Stimulated activated CD4-positive, alpha-beta T cell treated with anti-CD3 and anti-CD28 coated beads, Interleukin-2, amount 100 ng/mL, for 24 hours (primary cell): ENCODE measurements around the gene PPP1R17.

Source experiments
- DNase-seq, 2 donors: peaks; one replicate each; pipeline ENCODE4 v3.0.0-alpha.2; 2020

Gene PPP1R17

DNA sequence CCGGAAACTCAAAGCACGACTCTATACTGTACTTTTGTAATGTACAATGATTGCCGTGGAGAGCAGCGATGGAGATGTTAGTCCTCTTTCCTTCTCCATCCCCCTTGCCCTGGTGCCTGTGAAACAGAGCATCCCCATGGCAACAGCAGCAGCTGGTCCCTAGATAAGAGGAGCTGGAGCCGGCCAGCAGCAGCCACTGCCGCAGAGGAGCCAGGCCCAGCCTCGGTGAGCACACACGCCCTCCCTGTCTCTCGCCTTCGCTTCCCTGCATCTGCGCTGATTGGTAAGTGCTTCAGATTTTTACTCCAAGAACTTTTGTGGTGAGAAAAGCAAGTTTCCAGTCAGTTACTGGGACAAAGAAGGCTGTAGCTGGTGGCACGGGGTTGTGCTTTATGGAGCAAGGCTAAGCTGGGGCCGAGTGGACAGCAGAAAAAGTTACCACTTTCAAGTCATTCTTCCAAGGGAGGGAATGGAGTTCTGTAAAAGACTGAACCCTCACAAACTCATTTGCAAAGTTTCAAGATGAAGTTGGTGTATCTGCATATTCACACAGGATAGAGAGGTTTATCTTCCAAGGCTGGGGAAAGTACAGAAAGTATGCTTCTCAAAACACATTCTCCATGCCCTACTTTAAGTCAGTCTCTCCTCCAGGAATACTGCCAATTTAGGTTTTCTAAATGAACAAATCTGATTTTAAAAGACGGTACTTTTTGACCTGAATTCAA is at the start of gene PPP1R17:
Gene PPP1R17 (plus strand): TSS at position 192 of the 725 bp plus-strand sequence. CDS start 5,227 bp downstream, outside the sequence.
- DNase-seq, result no peak

DNA sequence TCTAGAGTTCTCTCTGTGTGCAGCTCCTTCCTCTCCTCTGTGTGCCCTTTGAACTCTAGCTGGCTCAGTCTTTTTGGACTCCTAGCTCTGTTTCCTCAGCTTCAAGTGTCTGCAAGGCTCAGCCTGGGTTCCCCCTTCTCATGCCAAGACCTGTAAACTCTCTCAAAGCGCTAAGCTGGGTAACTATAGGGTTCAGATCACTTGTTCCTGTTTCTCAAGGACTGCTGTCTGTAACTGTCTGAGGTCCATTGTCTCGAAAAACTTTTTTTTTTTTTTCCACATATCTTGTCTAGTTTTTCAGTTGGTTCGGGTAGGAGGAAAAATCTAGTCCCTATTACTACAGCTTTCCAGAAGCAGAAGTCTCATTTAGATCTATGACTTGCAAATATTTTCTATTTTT is 46.6 kb upstream of the PPP1R17 start:
- DNase-seq, result no peak

DNA sequence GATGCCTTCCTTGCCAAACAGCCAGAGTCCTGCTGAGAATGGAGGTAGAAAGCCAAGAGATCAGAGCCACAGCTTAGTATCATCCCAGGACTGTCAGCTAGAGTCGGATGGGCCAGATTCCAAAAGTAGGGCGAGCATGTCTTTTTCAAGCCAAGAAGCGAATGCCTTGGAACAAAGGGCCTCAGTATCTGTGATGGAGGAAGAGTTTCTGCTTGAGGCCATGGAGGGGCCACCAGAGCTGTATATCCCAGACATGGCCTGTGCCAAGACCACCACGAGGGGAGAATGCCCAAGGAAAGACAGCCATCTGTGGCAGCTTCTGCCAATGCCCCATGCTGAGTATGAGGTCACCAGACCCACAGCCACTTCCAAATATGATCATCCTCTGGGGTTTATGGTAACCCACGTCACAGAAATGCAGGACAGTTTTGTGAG is 44.3 kb upstream of the PPP1R17 start:
- DNase-seq, result no peak

DNA sequence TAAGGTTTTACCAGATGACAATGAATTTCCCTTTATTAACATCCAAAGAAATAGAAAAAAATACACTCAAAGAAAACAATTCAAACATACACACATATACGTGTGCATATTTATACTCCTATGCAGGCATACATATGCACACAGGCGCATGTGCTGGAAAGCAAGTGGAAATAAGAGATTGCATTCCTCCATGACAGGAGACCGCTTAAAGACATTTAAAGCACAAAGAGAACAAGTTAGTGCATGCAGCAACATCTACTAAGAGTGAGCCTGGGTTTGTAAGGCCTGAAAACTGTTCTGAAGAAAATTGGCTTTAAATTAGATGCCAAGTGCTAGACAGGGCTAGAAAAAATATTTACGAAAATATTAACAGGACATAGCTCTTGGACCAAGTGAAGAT is 40.1 kb upstream of the PPP1R17 start:
- DNase-seq, result no peak

DNA sequence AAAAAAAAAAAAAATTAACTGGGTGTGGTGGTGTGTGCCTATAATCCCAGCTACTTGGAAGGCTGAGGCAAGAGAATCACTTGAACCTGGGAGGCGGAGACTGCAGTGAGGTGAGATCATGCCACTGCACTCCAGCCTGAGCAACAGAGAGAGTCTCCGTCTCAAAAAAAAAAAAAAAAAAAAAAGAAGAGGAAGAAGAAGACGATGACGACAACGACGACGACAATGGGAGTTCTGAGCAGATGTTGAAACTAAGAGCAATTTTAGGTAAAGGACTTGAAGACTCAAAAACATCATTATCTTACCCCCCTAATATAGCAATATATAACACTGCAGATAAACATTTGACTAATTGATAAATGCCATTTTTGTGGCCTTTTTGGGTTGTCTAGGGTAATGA is 39.5 kb upstream of the PPP1R17 start:
- DNase-seq, result no peak

DNA sequence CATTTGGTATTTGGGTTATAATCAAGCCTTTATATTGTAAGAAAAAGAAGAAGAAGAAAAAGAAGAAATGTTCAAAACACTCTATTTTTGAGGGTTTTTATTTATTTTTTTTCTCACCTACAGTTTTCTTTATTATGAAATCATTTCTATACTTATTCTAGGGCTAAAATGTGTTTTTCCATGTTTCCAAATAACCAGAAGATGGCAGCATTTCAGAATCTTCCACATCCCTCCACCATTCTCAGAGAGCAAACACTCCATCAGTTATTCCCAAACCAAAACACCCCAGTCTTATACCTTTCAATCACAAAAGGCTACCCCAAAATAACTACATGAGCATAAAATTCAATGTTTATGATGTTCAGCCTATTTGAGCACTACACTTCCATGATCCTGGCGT is 38.7 kb upstream of the PPP1R17 start:
- DNase-seq, result no peak

DNA sequence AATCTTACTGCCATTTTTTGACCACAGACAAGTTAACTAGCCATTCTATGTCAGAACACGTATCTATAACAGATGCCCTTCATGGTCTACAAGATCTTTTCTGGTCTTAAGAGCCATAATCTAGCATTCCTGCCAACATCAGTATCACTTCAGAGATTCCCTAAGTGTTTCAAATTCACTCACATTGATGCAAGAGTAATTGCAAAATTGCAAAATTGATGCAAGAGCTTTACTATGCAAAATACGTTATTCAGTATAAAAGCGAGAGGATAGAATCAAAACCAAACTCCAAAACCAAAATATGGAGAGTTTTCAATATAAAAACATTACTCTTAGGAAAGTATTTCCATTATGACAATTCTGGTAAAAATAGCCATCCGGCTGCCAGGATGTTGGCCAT is 38.1 kb upstream of the PPP1R17 start:
- DNase-seq, result no peak

DNA sequence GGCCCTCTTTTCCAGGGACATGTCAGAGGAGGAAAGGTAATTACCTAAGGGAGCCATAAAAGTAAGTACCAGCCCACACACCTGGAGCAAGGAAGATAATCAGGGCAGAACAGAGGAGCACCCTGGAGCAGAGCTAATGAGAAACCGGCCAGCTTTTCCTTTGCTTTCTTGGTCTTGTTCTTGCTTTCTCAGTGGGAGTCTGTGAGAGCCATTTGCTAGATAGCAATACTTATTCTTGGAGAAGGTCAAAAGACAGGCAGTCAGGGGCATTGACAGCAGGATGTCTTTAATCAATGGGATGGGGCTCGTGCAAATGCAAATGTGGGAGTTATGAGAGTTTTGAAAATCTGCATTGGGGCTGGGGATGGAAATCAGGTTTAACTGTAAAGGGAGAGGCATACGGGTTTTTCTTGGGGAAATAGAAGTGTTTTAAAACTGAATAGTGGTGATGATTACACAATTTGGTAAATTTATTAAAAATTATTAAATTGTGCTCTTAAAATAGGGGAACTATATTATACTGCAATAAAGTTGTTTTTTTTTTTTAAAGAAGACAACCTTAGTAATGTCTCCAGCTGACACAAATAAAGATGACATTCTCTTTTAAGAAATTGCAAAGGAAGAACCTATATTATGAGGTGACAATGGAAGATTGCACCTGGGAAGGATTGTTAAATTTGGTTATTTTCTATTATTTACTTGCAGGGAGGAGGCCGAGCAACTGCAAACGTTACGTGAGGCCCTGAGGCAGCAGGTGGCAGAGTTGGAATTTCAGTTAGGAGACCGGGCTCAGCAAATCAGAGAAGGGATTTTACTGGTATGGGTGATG is 35.6 kb upstream of the PPP1R17 start:
- DNase-seq, result no peak

DNA sequence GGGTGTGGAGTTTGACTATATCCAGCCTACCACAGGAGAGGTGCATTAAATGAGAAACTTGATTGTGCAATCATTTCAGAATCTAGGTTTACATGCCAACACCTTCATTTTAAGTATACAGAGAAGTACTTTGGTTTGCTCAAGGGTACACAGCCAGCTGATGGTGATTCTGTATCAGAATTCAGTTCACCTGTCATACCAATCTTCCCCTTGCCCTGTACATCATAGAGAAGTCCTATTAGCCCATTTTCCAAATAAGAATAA is 35.0 kb upstream of the PPP1R17 start:
- no peak for DNase-seq

DNA sequence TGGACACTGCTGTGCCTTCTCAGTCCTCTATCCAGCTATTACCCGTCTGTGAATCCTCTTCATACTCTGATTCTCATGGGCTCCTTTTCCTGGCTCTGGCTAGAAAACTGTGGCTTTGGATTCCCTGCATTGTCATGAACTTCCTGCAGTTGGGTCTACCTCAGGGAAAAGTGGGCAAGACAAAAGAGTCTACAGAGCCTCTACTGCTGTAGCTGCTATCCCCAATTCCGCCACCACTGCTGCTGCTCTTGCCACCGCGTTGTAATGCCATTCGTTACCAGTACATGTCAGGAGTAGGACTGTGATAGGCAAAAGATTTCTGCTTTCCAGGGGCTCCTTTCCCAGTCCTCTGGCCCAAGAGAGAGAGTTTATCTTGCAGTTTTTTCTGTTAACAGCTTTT is 23.9 kb upstream of the PPP1R17 start:
- no peak for DNase-seq

DNA sequence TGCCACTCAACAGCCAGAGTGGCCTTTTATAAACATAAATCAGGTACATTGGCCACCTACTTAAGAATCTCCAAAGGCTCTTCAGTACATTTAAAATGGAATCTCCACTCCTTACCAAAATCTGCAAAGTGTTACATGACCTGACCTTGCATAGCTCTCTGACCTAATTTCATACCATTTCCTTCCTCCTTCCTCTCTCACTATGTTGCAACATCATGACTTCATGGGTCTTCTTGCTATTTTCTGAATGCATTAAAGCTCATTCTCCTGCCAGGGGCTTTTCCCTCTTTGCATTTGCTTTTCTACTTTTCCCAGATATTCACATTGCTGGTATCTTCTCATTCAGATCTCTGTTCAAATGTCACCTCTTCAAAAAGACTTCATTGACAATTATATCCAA is 22.1 kb upstream of the PPP1R17 start:
- DNase-seq, result no peak

DNA sequence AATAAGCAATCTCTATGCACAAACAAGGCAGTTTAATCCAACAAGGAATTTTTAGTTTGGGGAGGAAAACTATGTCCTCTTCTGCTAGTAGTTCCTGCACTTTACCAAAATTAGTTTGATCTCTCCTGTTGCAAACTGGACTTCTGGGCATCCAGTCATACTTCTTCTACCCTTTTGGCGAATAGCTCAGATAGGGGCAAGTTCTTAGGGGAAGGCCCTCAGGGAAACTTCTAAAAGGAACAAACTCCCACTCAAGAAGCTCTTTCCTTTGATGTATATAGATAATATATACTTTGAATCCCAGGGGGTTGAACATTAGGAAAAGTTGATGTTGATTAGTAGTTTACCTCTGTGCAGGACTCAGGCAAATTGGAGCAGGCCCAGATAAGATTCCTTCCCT is 21.5 kb upstream of the PPP1R17 start:
- DNase-seq, result no peak

DNA sequence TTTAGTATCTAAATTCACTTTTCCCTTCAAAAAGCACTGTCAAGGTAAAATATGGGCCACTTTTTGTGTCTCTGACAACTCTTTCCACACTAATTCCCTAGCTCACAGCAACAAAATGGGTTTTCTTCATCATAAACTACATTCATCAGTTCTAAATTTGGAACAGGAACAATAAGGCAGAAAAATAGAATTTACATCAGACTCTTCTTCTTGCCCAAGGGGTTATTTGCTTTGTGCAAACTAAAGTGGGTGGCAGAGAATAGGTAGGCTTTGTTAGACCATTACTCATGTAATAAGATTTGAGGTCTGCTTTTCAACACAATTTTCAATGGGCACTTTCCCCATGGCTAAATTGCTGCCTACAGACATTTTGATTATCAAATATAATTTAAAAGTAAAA is 17.6 kb upstream of the PPP1R17 start:
- DNase-seq, result no peak

DNA sequence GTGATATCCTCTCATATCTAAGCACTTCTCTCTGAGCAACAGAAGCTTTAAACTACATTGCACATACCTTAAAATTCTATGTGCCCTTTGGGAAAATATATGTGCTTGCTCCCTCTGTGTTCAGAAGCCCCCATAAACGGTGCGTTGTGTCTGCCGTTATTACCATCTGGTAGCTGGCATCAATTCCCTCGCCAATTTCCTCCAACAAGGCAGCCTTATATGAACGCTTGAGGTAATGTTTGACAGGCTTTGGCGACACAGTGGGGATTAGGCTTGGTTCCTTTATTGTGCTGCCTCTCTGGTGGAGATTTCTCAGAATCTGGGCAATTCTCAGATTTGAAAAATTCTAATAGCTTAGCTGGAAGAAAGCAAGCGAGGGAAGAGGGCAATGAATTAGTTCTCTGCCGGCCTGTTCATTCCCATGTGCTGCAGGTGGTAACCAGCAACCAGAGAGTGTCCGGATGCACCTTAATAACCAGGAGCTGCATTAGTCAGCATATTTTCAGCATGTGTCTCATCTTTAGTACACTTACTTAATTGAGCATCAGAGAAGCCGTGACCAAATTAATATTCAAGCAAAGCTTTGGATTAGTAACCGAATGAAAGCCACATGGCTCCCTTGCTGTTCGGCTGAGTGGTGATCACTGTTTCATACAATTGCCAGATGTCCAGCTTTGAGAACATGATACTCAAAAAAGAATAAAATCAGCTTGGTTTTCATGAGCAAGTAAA is 7.3 kb upstream of the PPP1R17 start:
- DNase-seq, result no peak

DNA sequence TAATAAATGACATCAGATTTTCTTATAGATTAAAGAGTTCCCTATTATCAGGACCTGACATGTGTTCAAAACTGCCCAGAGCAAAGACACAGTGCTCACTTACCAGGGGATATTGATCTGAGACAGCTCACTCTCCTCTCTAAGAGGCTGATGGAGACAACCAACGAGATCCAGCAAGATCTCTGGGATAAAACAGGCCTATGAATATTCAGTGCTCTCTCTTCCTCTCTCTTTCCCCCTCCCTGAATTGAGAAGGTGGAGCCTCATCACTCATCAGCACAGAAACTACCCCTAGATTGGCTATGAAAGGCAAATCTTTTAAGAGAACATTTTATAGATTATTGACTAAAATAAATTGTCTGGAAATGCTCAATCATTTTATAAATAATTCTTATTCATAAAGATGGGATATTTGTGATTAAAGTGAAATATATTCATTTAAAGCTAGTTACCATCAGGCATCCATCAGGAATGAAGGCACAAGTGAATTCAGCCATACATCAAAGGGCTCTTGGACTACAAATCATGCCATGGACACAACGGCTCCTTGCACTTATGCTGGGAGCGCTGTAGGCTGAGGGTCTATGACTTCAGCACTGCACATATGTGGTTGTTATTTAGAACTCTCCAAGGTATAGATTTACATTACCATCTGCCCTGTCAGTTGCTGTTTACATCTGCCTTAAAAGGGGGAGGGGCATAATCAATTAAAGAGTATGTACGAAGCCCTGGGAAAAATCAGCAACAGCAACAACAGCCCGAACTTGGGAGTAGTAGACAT is 3.4 kb upstream of the PPP1R17 start:
- no peak for DNase-seq

DNA sequence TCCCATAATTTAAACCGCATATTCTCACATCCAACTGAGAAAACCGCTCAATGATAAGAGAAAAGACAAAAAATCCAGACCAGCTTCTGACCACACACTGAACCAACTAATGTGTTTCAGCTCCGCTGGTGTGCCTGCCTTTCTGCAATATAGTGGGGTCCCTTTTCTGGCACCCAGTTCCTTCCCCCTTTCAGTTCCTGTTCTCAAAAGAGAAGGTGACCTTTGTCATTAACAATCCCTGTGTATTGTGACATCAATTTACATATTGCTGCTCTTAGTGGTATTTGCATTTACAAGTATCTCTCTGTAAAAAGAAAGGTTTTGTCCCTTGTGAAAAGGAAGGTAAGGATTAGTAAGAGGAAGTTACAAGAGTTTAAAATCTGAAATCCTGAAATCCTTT is 1.4 kb downstream of the PPP1R17 start:
- no peak for DNase-seq

DNA sequence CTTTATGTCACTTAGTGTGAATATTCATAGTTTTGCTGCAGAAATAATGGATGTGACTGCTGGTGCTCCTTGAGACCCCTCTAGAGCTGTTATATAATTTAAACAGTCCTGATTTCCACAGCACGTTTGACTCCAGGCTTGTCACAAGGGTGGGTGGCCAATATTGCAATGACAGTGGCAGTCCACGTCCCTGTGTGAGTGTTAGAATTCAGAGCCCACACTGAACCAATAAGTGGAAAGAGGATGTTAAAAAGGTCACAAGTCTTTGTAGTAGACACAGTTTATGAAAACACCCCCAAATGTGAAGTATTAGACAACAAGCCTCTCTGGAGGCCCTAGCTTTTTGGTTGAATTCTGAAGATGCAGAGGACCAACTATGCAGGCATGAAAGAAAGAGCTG is 2.0 kb downstream of the PPP1R17 start:
- DNase-seq, result no peak

DNA sequence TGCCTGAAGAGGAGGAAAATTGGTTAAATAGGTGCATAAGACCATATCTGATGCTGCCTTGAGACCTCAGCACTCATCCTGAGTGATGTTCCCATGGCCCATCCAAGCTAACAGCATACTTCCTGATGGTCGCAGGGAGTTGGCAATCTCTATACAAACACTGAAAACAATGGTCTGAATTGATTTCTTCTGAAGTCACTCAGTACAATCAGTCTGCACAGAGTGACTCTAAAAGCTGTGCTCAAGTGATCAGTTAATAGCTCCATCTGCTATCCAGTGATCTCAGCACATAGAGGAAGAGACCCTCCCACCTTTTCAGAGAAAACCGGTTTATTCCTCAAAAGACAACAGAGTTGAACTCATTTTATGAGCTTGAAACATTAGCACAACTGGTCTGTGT is 3.9 kb downstream of the PPP1R17 start:
- no peak for DNase-seq

DNA sequence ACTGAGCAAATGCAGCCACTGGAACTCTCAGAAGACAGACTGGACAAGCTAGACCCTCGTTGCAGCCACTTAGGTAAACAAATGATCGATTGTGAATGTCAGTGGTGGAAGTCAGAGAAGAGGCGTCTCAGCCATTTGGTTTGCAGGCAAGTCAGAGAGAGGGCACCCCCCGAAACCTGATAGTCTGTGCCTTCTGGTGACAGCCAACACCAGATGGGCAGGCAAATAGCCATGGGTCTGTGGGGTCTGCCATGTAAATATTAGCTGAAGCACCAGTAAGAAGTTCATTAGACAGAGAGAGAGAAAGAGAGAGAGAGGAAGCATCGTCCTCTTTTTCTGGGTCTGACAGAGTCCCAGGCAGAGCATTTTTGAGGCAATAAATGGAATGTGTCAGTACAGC is 5.4 kb downstream of the PPP1R17 start:
- DNase-seq, result no peak

DNA sequence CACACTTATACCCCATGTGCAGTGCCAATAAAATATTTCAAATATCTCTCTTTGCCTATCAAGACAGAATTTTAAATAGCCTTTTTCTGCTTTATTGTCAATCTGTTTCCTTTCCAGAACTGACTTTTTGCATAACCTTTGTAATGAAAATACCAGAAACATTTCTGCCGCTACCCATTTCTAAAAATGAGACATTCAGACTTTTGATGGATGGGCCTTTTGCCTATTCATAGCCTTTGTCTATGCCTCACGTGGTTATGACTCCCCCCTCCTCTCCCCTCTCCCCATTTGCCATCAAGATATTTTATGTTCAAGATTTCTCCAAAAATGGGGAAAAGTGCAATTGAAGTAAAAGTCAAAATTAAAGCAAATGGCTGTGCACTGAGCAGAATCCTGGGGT is 5.9 kb downstream of the PPP1R17 start:
- DNase-seq, result no peak

DNA sequence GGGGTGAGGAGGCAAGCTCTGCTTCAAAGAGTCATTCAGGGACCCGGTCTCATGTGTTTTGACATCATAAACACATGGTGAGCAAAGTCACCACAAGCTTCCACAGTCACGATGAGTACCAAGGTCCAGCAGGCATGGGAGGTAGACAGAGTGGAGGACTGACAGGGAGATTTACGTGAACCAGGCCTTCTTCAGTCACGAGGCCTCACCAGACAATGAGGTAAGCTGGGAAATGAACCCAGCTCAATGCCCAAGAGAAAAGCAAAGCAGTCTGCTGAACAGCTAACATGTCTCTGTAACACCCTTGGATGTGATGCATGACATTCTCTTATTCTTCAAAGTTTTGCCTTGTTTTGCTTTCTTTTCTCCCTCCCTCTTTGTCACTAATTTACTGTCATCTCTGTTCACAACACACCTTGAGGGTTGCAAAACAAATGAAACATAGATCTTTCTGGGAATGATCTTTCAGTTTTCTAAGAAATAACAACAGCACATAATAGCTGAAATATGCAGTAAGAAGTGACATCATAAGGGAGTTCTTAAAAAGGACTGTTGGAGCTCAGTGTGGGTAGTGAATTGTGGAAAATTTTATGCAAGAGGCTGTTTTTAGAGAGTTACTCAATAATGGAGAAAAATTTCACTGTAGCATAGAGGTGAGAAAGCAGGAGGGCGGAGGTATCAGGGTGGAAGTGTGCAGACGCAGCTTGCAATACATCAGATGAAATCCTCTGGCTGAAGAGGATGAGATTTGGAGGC is 9.0 kb downstream of the PPP1R17 start:
- DNase-seq, result no peak

DNA sequence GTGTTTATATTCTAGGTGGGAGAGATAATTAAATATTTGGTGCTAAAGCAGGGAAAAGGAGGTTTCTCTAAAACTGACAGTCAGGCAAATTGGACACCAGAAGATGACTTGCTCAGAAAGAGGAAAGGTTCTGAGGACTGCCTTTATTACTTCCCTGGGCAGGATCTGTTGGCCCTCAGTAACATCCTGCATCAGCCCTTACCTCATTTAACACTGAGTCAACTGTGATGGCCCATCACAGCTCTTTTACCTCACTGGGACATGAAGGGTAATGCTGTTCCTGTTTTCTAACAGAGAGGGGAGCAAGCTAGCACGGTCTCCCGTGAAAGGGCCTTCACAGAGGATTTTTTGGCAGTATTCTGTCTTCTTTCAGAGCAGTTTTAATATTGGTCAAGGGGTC is 12.0 kb downstream of the PPP1R17 start:
- DNase-seq, result no peak

DNA sequence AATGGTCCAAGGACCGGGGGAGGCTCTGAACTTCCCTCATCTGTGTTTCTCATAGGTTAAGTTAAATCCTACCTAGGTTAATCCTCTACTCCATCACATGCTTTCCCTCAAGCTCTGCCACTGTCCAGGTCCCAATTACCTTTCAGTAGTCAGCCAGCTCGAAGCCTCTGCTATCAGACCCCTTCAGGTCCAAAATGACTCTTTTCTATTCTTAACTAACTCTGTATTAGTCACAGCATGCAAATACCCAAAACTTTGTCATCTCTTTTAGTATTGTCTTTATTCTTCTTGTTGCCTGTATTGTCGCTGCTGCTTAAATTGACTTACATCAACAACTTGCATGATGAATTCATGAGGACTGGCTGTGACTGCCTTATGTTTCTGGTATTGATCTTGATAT is 15.3 kb downstream of the PPP1R17 start:
- no peak for DNase-seq
